Measurements from ENCODE around the gene PRDM16. TPM values are rescaled to one million over a fixed set of nuclear protein-coding genes. Genes with fewer than 3 reads are reported as not detected.

The PRDM16 gene
- polyA plus RNA-seq, 10 donors = 0.47 to 1.5 (median 0.92) TPM

- no peak for DNase-seq
Measured at GRCh38 chr1:3483801-3484444, 414.9 kb downstream of the PRDM16 start.

- no peak for DNase-seq
Measured at GRCh38 chr1:3485016-3485415, 416.0 kb downstream of the PRDM16 start.

Other genes with a start within 250 kb of the PRDM16 start
- gene ACTRT2, start 47.7 kb upstream of the PRDM16 start, polyA plus RNA-seq (ENCODE audit: insufficient read length in 10 of 10) = not detected